NCI-H510A treated with DMSO at 0.1 percent for 48 hours (cell line): ENCODE measurements around the gene UTRN.

Experiments
- DNase-seq: peaks from one replicate; lab custom pipeline; 2025; lab: John Stamatoyannopoulos, UW

UTRN gene

DNA sequence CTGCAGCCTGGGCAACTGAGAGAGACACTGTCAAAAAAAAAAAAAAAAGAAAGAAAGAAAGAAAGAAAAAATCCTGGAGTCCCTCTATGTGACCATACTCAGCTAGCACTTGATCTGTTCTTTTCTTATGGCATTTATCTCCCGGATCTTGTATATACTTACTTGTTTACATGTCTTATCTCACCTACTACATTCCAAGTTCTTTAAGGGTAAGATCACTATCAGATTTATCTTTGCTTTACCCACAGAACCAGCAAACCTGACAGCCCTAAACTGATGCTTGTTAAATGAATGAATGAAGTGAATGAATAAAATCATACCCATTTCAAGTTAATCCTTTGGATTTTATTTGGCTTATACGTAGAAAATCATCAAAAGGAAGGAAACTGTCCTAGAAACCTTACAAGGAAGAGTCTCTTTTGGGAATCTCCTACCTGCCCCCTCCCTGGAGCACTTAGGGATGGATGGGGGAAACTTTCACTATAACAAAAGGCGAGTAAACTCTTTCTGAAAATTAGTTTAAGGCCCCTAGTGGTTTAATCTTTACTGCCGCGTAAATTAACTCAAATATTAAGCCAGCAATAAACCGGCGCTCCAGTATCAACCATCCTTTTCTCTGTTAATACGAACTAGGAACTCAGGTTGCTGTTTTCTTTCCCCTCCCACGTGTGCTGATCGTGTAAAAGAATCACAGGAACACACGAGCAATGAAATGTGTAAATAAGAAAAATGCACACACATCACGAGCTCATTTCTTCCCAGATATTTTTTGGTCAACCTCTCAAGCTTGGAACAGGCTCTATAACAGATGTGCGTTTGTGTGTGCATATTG lies 1.3 kb upstream of the UTRN start:
- DNase-seq: no peak

DNA sequence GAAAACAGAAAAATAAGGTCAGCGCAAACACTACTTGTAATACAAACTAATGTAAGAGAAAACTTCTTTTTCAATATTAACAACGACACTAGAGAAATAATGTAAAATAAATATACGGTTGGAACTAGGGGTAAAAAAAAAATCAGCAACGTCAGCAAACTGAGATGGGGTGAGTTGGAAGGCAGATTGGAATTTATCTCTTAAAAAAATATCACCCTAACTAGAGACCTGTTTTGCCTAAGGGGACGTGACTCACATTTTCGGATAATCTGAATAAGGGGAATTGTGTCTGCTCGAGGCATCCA lies 705 bp upstream of the UTRN start:
- DNase-seq: no peak

DNA sequence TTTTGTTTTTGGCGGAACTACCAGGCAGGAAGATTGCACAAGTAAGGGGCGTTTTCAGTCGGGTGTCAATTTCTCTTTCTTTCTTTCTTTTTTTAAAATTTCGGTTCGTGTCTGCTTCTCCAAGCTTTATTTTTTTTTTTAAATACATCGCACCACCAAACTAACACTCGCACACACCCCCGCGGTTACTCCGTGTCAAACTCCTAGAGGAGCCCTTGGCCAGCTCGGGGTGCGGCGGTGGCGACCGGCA lies 338 bp downstream of the UTRN start:
- no peak for DNase-seq

GRCh38 chr6:144285798-144286502 lies 815 bp downstream of the UTRN start:
- no peak for DNase-seq

DNA sequence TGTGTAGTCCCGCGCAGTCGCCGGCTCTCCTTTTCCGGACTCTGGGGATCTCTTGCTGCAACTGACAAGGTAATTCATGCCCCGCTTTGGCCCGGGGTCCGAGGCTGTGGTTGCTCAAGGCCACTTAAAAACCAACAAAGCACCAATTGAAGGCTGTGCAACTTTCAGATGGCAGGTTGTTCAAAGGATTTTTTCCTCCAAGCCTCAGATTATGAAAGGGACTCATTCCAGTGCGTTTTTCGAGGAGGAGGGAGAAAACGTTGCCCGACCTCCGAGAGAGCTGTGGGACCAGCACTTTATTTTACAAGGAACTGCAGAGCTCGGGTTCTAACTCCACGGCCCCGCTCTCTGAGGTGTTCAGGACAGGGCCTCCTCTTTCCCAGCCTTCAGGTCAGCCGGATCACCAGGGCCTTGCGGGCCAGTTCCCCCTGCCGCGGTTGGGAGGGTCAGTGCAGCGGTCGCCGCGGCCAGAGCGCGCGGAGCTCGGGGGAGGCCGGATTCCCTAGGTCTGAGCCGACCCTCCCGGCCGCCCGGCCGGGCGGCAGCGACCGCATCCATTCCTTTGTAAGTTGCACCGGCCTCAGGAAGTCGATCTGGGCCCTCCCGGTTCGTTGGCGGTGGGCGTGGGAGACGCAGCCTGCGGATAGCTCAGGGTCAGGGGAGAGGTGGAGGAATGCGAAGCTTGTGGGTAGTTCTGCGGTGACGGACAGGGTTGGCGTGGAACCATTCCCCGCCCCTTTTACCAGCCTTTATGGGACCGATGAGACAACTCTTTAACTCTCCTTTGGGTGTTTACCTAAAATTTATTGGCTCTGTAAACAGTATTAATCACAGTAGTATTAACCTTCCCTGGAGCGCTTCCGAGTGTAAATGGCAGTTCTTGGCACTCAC lies 1.6 kb downstream of the UTRN start:
- DNase-seq: no peak

- no peak for DNase-seq
Measured at GRCh38 chr6:144289006-144289405, 3.9 kb downstream of the UTRN start.

- no peak for DNase-seq
Measured at GRCh38 chr6:144292372-144292771, 7.2 kb downstream of the UTRN start.

GRCh38 chr6:144294016-144294415 lies 8.9 kb downstream of the UTRN start:
- no peak for DNase-seq

GRCh38 chr6:144295211-144295610 lies 10.1 kb downstream of the UTRN start:
- DNase-seq: no peak

- no peak for DNase-seq
Measured at GRCh38 chr6:144295981-144296767, 11.0 kb downstream of the UTRN start.

DNA sequence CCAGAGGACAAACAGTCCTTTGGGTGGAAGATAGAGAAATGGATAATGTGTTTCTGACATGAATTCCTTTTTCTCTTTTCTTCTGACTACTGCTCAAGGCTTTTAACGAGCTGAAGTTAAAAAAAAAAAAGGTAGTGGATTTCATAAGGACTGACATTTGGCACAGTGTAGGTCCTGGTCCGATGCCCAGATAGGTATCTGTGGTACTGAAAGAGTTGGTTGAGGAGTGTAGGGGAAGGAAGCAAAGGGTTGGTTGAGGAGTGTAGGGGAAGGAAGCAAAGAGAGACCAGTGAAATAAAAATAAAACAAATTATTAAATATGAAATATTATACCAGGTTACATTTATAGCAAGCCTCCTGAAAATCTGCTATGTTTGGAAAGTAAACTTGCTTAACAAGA lies 11.8 kb downstream of the UTRN start:
- DNase-seq: no peak

DNA sequence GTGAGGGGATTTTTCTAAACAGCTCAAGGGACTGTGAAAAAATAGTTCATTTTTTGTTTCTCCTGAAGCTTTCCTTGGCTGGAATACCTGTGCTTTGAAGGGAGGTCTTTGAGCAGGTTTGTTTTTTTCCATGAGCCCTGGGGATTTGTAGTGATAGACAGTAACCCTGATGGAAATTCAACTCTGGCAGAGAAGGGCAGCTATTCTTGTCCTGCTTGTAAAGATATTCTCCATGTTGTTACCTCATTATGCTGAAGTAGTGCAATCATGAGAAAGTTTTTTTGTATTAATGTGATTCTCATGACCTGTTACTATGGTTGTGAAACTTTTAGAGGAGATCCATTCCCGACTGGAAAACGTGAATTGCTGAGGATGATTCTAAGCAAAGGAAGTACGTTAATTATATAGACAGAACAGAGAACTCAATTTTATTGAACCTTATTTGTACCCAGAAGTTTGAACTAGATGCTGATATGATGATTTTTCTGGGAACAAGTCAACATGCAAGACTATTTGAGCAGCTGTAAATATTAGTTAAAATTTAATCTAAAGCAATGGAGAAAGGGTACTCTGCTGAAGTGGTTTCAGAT lies 12.5 kb downstream of the UTRN start:
- DNase-seq: no peak

DNA sequence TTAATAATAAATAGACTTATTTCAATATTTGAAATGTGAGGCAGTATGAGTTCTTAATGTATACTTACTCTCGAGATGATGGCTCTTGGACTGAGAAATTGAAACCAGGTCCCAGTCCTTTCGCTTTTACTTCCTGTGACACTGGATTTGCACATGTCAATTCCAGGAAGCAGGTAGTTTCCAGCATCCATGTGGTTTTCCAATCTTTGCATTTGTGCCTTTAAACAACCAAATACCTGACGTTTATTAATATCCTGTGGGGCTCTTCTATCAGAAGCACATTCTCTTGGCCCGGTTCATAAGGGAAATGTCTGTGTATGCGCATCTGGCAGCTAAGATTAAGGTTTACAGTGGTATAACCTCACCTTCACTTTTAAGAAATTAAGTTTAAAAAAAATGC lies 13.1 kb downstream of the UTRN start:
- no peak for DNase-seq

DNA sequence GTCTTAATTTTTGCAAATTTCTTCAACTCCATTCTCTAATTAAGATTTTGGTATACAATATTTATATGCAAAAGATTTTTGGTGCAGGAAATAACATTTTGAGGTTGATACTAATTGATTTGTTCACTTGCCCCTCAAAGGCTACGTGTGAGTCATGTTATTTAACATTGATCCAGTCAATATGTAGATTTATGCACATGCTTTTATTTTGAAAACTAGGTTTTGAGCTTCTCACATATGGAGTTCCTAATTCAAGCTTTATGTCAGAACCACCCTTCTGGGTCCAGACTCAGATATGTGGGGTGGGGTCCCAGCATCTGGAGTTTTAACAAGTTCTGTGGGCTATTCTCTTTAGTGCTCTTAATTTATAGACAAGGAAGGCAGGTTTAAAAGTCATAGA lies 13.8 kb downstream of the UTRN start:
- no peak for DNase-seq

DNA sequence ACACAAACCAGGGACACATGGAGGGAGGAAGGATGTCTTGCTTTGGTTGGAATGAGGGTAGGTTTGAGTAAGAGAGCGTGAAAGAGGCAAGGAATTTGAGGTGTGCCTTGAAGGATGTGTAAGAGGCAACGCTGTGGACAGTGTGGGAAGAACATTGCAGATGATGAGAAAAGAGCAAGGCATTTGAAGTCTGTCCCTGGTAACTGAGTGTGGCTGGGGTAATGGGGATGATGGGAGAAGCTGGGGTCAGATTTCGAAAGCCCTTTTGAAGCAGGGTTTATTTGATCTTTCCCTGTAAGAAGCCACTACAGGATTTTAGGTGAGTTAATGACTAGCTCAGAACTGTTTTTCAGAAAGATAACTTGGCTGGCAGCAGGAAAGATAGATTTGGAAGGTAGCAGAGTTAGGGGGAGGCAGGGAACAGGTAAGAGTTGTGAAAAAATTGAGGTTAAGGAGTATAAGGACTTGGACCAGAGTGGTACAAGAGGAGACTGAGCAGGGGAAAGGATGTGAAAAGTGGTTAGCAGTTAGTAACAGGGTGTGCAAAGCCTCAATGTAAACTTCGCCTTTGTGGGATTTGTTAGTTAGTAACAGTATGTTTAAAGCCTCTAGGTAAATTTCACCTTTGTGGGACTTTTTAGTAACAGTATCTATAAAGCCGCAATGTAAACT lies 17.7 kb downstream of the UTRN start:
- no peak for DNase-seq

GRCh38 chr6:144304223-144304848 lies 19.2 kb downstream of the UTRN start:
- DNase-seq: no peak

DNA sequence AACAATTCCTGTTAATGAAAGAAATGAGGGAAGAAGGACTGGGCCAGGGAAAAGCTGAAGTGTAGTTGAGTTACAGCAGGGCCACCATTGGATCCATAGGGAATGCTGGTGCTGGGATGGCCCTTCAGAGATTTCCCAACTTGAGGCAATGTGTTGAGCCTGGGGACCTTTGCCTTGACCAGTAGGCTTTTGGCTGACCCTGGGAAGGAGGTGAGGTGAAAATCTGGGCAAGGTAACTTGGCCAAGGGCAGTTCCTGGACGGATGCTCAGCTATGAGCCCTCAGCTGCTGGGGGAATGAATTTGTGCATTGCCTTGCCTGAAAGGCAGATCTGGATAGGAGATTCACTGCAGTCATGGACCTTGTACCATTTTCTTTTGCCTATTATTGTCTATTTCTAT lies 20.4 kb downstream of the UTRN start:
- no peak for DNase-seq

- no peak for DNase-seq
Measured at GRCh38 chr6:144305985-144306384, 20.9 kb downstream of the UTRN start.

DNA sequence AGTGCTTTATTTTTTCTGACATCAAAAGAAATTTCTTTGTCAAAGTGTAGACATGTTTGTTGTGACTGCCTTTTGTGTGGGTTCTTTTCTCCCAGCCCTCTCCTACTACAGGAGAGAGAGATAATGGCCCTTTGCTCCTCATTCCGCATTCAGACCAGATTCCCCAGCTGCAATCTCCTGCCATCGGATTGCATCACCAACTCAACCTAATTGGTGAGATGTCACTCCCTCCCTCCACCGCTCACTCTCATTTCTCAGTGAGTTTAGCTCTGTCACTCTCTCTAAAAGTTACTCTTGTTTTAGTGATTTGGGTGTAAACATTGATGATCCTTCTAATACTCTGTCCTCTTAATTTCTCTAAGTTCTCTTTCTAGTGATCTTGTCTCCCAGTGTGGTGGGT lies 22.7 kb downstream of the UTRN start:
- no peak for DNase-seq

GRCh38 chr6:144310765-144311164 lies 25.6 kb downstream of the UTRN start:
- no peak for DNase-seq

GRCh38 chr6:144311361-144311760 lies 26.2 kb downstream of the UTRN start:
- DNase-seq: no peak
